Left lung (tissue), 10 donors: ENCODE measurements around the gene NMT2. TPM values are rescaled to one million over a fixed set of nuclear protein-coding genes. Genes with fewer than 3 reads are reported as not detected.

ENCODE experiments used
- ATAC-seq: fragments of 200-7000 bp; cut with Tn5 transposase; one replicate; pipeline ENCODE4 v1.9.1; 2020; ENCODE audit warnings: moderate library complexity
- DNase-seq, 4 donors: peaks; one replicate each; pipeline ENCODE4 v3.0.0-alpha.2; 2013 to 2020
- H3K27ac ChIP-seq, 2 donors: fragments of 200-600 bp; sonication (generic) in 1 of 2; one replicate each; pipeline versions ENCODE4 v1.5.0 to v1.8.0; 2020 to 2021
- H3K27me3 ChIP-seq, 2 donors: fragments of 200-600 bp; sonication (generic) in 1 of 2; one replicate each; pipeline versions ENCODE4 v1.5.0 to v1.8.0; 2020 to 2021
- H3K36me3 ChIP-seq, 2 donors: fragments of 200-600 bp; sonication (generic) in 1 of 2; one replicate each; pipeline versions ENCODE4 v1.5.0 to v1.8.0; 2020 to 2021
- H3K4me1 ChIP-seq, 2 donors: fragments of 200-600 bp; one replicate each; pipeline ENCODE4 v1.8.0; 2021
- H3K4me3 ChIP-seq, 2 donors: fragments of 200-600 bp; sonication (generic) in 1 of 2; one replicate each; pipeline versions ENCODE4 v1.5.0 to v1.8.0; 2020 to 2021; ENCODE audit warnings: mild to moderate bottlenecking in 1 of 2
- H3K9me3 ChIP-seq, 2 donors: fragments of 200-600 bp; sonication (generic) in 1 of 2; one replicate each; pipeline versions ENCODE4 v1.5.0 to v1.8.0; 2020 to 2021
- intact Hi-C, 2 donors: fragments of 100-400 bp; cut with DNase I; formaldehyde crosslinking; loops; one replicate each; pipeline versions ENCODE4 v1.11.2 to v1.14.2; 2022
- polyA plus RNA-seq, 6 donors: library from polyadenylated mRNA; unstranded; fragments of 120-200 nt; gene quantifications; one replicate each; pipeline ENCODE4 v1.2.1, GENCODE V29; 2013; ENCODE audit not compliant: insufficient read length in 6 of 6
- total RNA-seq, 2 donors: library from RNA; stranded (reverse); fragmentation: NEBNext Ultra II Directional; extraction: Animal tissue kit (Norgen Biotek cat#: 25700); gene quantifications; one replicate each; pipeline ENCODE4 v1.2.1, GENCODE V29; 2021
- TF ChIP-seq, protein P1 (sequence below), 2 donors: fragments of 200-600 bp; sonication (generic) in 1 of 2; IDR thresholded peaks; one replicate each; pipeline versions ENCODE4 v1.5.0 to v1.8.0; 2021; ENCODE audit warnings: antibody characterized with exemption in 2 of 2
- donor health status: DM: no; HTN: yes; CAD: no.
- donor health status: DM: no; HTN: no; CAD: no.

The NMT2 gene
- total and polyA plus RNA-seq, 8 donors = 9.2 to 38.5 (median 34.7) TPM

DNA sequence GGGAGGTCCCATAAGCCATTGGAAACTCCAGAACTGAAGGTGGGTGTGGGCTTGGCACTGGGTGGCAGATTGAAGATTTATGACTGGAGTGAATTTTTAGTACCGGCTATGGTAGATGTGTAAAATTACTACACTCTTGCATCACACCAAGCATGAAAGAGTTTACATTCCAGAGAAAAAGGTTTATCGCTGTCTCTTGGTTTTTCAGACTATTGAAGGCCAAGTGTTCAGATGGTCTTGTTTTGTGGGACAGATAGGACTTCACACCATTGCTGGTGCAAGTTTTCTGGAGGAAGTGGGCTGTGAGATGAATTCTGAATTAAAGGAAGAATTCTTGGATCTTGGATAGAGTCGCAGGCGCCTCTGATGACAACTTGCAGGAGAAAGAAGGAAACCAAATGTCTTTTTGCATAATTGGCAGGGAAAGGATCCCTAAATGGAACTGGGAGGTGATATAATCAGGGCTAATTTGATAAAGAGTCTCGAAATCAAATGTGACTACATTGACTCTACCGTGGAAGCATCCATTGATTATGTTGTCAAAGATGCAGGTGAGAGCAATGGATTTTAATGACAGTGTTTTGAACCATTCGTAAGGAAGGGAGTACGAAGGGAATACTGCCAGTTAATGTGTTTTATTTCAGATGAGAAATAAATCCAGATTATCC is 14.2 kb upstream of the NMT2 start:
- intact Hi-C loops = no loop called here
- ATAC-seq = no peak

DNA sequence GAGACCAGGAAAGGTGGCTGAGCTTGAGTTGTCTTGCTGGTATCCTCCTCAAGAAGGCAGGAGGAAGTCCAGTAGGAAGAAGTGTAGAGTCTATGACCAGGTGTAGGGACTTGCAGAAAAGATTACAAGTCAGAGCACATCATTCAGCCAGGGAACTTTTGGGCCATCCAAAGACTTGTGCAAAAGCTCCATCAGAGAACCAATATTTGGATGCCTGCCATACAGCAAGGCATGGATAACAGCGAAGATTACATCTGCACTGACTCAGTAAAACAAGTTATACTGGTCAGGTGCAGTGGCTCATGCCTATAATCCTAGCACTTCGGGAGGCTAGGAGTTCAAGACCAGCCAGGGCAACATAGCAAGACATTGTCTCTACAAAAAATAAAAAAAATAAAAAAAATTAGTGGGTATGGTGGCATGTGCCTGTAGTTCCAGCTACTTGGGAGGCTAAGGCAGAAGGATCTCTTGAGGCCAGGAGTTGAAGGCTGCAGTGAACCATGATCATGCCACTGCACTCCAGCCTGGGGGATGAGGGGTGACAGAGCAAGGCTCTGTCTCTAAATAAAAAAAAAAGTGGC is 13.2 kb upstream of the NMT2 start:
- TF ChIP-seq, protein P1, sequence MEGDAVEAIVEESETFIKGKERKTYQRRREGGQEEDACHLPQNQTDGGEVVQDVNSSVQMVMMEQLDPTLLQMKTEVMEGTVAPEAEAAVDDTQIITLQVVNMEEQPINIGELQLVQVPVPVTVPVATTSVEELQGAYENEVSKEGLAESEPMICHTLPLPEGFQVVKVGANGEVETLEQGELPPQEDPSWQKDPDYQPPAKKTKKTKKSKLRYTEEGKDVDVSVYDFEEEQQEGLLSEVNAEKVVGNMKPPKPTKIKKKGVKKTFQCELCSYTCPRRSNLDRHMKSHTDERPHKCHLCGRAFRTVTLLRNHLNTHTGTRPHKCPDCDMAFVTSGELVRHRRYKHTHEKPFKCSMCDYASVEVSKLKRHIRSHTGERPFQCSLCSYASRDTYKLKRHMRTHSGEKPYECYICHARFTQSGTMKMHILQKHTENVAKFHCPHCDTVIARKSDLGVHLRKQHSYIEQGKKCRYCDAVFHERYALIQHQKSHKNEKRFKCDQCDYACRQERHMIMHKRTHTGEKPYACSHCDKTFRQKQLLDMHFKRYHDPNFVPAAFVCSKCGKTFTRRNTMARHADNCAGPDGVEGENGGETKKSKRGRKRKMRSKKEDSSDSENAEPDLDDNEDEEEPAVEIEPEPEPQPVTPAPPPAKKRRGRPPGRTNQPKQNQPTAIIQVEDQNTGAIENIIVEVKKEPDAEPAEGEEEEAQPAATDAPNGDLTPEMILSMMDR (IDR thresholded peaks at IDR 0.05) = no peak
- DNase-seq (no peak), ATAC-seq (no peak)
- H3K9me3 ChIP-seq = no peaks in the 10 kb centered on the region
- H3K4me1 ChIP-seq = no peaks in the 10 kb centered on the region
- no peaks in the 10 kb centered on the region for H3K36me3 ChIP-seq
- H3K27ac ChIP-seq = no peak overlapping the region
- intact Hi-C loops = no loop called here
- H3K27me3 ChIP-seq = no peaks in the 10 kb centered on the region
- H3K4me3 ChIP-seq = no peak overlapping the region

More for the DNA sequence above, 14.2 kb upstream of the NMT2 start:
- H3K9me3 ChIP-seq = no peaks in the 10 kb centered on the region
- no peak overlapping the region for H3K27ac ChIP-seq
- DNase-seq = no peak
- TF ChIP-seq, protein P1 (IDR thresholded peaks at IDR 0.05) = no peak
- H3K4me1 ChIP-seq = no peaks in the 10 kb centered on the region
- H3K27me3 ChIP-seq = no peaks in the 10 kb centered on the region
- no peaks in the 10 kb centered on the region for H3K36me3 ChIP-seq
- no peak overlapping the region for H3K4me3 ChIP-seq

DNA sequence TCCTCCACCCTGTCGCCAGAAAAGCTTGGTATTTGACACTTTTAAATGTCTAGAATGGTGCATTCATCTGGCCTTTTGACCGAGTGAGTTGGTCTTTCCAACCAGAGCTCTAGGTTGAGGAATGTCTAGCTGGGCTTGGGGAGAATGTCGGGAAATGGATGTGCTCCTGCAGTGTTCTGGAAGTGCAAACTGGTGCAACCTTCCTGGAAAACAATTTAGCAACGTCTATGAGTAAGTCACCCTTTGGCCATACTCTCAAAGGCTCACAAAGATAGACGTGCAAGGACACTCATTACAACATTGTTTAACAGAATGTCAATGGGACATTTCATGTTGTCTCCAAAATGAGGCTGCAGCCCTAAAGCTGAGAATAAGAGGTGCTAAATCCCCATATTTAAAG is 12.2 kb upstream of the NMT2 start:
- intact Hi-C loops = no loop called here
- H3K36me3 ChIP-seq = no peaks in the 10 kb centered on the region
- ATAC-seq (no peak), DNase-seq (no peak)
- H3K4me1 ChIP-seq = no peaks in the 10 kb centered on the region
- H3K27ac ChIP-seq = no peak overlapping the region
- H3K9me3 ChIP-seq = no peaks in the 10 kb centered on the region
- H3K27me3 ChIP-seq = no peaks in the 10 kb centered on the region
- TF ChIP-seq, protein P1 (IDR thresholded peaks at IDR 0.05) = no peak
- no peak overlapping the region for H3K4me3 ChIP-seq

GRCh38 chr10:15176269-15176668 is 7.8 kb upstream of the NMT2 start:
- no peak overlapping the region for H3K27ac ChIP-seq
- H3K27me3 ChIP-seq = no peaks in the 10 kb centered on the region
- intact Hi-C loops = no loop called here
- no peak for ATAC-seq
- H3K4me1 ChIP-seq = no peaks in the 10 kb centered on the region
- TF ChIP-seq, protein P1 (IDR thresholded peaks at IDR 0.05) = no peak
- H3K4me3 ChIP-seq = no peak overlapping the region
- H3K9me3 ChIP-seq = no peaks in the 10 kb centered on the region
- no peaks in the 10 kb centered on the region for H3K36me3 ChIP-seq
- DNase-seq = no peak

DNA sequence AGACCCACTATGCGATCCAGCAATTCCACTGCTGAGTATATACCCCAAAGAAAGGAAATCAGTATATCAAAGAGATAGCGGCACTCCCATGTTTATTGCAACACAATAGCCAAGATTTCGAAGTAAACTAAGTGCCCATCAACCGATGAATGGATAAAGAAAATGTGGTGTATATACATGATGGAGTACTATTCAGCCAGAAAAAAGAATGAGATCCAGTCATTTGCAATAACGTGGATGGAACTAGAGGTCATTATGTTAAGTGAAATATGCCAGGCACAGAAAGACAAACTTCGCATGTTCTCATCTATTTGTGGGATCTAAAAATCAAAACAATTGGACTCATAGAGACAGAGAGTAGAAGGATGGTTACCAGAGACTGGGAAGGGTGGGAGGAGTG is 7.1 kb upstream of the NMT2 start:
- TF ChIP-seq, protein P1 (IDR thresholded peaks at IDR 0.05) = no peak
- H3K9me3 ChIP-seq = no peaks in the 10 kb centered on the region
- no peaks in the 10 kb centered on the region for H3K4me1 ChIP-seq
- no peak overlapping the region for H3K27ac ChIP-seq
- intact Hi-C loops = no loop called here
- no peak overlapping the region for H3K4me3 ChIP-seq
- no peaks in the 10 kb centered on the region for H3K27me3 ChIP-seq
- no peaks in the 10 kb centered on the region for H3K36me3 ChIP-seq
- ATAC-seq (no peak), DNase-seq (no peak)
